Measurements from ENCODE around the gene MARVELD1.

DNA sequence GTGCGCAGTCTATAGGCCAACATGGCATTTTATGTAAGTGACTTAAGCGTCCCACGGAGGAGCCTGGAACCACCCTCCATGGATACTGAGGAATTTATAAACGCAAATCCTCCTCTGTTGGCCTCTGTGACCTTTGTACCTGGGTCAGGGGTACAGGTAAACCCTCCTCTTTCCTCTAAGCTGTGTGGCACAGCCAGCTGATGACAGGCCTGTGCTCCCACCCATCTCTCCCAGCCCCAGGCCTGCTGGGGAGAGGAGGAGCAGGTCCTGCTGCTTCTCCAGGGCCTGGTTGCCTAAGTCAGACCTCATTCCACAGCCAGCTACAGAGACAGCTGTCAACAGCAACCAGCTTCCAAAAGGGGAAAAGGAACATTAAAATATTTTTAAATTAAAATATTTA lies 31.5 kb upstream of the MARVELD1 start:
- no peak for TF ChIP-seq POLR2A (IDR thresholded peaks at IDR 0.05; ENCODE audit: extremely low read depth, insufficient read length)
- no peak for TF ChIP-seq MYC (IDR thresholded peaks at IDR 0.05; ENCODE audit: low read depth, low read length)
- TF ChIP-seq, protein P1, sequence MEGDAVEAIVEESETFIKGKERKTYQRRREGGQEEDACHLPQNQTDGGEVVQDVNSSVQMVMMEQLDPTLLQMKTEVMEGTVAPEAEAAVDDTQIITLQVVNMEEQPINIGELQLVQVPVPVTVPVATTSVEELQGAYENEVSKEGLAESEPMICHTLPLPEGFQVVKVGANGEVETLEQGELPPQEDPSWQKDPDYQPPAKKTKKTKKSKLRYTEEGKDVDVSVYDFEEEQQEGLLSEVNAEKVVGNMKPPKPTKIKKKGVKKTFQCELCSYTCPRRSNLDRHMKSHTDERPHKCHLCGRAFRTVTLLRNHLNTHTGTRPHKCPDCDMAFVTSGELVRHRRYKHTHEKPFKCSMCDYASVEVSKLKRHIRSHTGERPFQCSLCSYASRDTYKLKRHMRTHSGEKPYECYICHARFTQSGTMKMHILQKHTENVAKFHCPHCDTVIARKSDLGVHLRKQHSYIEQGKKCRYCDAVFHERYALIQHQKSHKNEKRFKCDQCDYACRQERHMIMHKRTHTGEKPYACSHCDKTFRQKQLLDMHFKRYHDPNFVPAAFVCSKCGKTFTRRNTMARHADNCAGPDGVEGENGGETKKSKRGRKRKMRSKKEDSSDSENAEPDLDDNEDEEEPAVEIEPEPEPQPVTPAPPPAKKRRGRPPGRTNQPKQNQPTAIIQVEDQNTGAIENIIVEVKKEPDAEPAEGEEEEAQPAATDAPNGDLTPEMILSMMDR (IDR thresholded peaks at IDR 0.05; ENCODE audit: low read depth, low read length), result no peak

All from NB4 (cell line).